Measurements from ENCODE around the gene DAPK1. TPM values are rescaled to one million over a fixed set of nuclear protein-coding genes. Genes with fewer than 3 reads are reported as not detected.

The DAPK1 gene
- total and polyA plus RNA-seq, 2 donors (not counting 1 experiment from before 2014, with no cell fraction given): 1.7 to 2.8 TPM

- Mint-ChIP-seq H3K4me1 (peaks cover 5% of the 10 kb centered on the region), H3K27me3 (peaks cover 40% of the 10 kb centered on the region), H3K9me3 (ENCODE audit: insufficient read depth) (no peaks in the 10 kb centered on the region), H3K4me3 (no peak overlapping the region), H3K27ac (no peak overlapping the region)
- Histone ChIP-seq H3K27me3 (replicated peaks in 1 of 4; ENCODE audit: control extremely low read depth in 1 of 4, control insufficient read depth in 3 of 4, insufficient read depth in 4 of 4, low read length in 3 of 4) (peaks cover 0 to 8% (median 4%) of the 10 kb centered on the region in 4 experiments), H2AFZ (ENCODE audit: insufficient read depth, low read depth, low read length, poor library complexity, severe bottlenecking) (no peak overlapping the region), H4K20me1 (ENCODE audit: control insufficient read depth, insufficient read depth, low read length, poor library complexity, severe bottlenecking) (no peaks in the 10 kb centered on the region), H3K4me1 (ENCODE audit: control insufficient read depth in 2 of 2, insufficient read depth in 2 of 2, low read length in 2 of 2) (peaks cover 1 to 3% of the 10 kb centered on the region in 2 donors), H3K27ac (ENCODE audit: low read length in 2 of 2) (no peak overlapping the region), H3K4me2 (replicated peaks; ENCODE audit: low read depth, low read length, poor library complexity, severe bottlenecking) (no peak overlapping the region), H3K4me3 (ENCODE audit: control extremely low read depth in 1 of 5, extremely low read depth in 1 of 5, insufficient read depth in 1 of 5, low read depth in 2 of 5, low read length in 4 of 5) (no peak overlapping the region), H3K79me2 (ENCODE audit: control insufficient read depth, insufficient read depth, low read length) (no peaks in the 10 kb centered on the region), H3K9me3 (ENCODE audit: control extremely low read depth in 1 of 3, control insufficient read depth in 2 of 3, insufficient read depth in 1 of 3, low read length in 2 of 3) (no peaks in the 10 kb centered on the region), H3K36me3 (replicated peaks in 1 of 2; ENCODE audit: control extremely low read depth in 1 of 2, control insufficient read depth in 1 of 2, extremely low read depth in 1 of 2, insufficient read depth in 2 of 2, low read length in 1 of 2) (no peaks in the 10 kb centered on the region), H3K9ac (ENCODE audit: low read length) (no peak overlapping the region)
- intact Hi-C loops (cut with micrococcal nuclease): no loop called here
- ChIA-PET CTCF (interaction anchor here (1.0 kb wide), 1 partner anchor 9 kb away, joined by 5 read pairs; no protein-coding TSS in a partner anchor), POLR2A (no interaction called here)
- WGBS (ENCODE audit: insufficient coverage): 60% methylated on average over 1 of the region's 2 CpGs
- TF ChIP-seq CTCF (IDR thresholded peaks at IDR 0.05) (no peak), EZH2 (IDR thresholded peaks at IDR 0.05; ENCODE audit: borderline replicate concordance, insufficient read depth, low read depth, low read length, poor library complexity, severe bottlenecking) (no peak)
- DNase-seq (no peak), ATAC-seq (ENCODE audit: low read depth) (no peak)
Measured at GRCh38 chr9:87503430-87503829, 5.8 kb downstream of the DAPK1 start.

GRCh38 chr9:87503927-87504326 lies 6.3 kb downstream of the DAPK1 start:
- no peak overlapping the region for H3K27ac ChIP-seq (ENCODE audit: low read length in 2 of 2)
- no peak for DNase-seq
- H3K4me3 Mint-ChIP-seq: no peak overlapping the region
- no peak overlapping the region for H3K4me3 ChIP-seq (ENCODE audit: control extremely low read depth in 1 of 5, extremely low read depth in 1 of 5, insufficient read depth in 1 of 5, low read depth in 2 of 5, low read length in 4 of 5)
- ChIA-PET POLR2A (no interaction called here), CTCF (interaction anchor here (1.0 kb wide), 1 partner anchor 8 kb away, joined by 5 read pairs; no protein-coding TSS in a partner anchor)
- H3K27ac Mint-ChIP-seq: no peak overlapping the region
- H3K79me2 ChIP-seq (ENCODE audit: control insufficient read depth, insufficient read depth, low read length): no peaks in the 10 kb centered on the region
- no peaks in the 10 kb centered on the region for H3K9me3 ChIP-seq (ENCODE audit: control extremely low read depth in 1 of 3, control insufficient read depth in 2 of 3, insufficient read depth in 1 of 3, low read length in 2 of 3)
- H3K9ac ChIP-seq (ENCODE audit: low read length): no peak overlapping the region
- H4K20me1 ChIP-seq (ENCODE audit: control insufficient read depth, insufficient read depth, low read length, poor library complexity, severe bottlenecking): no peaks in the 10 kb centered on the region
- ATAC-seq (ENCODE audit: low read depth): no peak
- H3K36me3 ChIP-seq (replicated peaks in 1 of 2; ENCODE audit: control extremely low read depth in 1 of 2, control insufficient read depth in 1 of 2, extremely low read depth in 1 of 2, insufficient read depth in 2 of 2, low read length in 1 of 2): no peaks in the 10 kb centered on the region
- peaks cover 0 to 5% (median 2%) of the 10 kb centered on the region in 4 experiments for H3K27me3 ChIP-seq (replicated peaks in 1 of 4; ENCODE audit: control extremely low read depth in 1 of 4, control insufficient read depth in 3 of 4, insufficient read depth in 4 of 4, low read length in 3 of 4)
- WGBS (ENCODE audit: insufficient coverage): 2% methylated on average over 4 of the region's 5 CpGs
- H3K4me2 ChIP-seq (replicated peaks; ENCODE audit: low read depth, low read length, poor library complexity, severe bottlenecking): no peak overlapping the region
- H3K27me3 Mint-ChIP-seq: peaks cover 37% of the 10 kb centered on the region
- peaks cover 3% of the 10 kb centered on the region for H3K4me1 Mint-ChIP-seq
- intact Hi-C loops (cut with micrococcal nuclease): no loop called here
- H3K4me1 ChIP-seq (ENCODE audit: control insufficient read depth in 2 of 2, insufficient read depth in 2 of 2, low read length in 2 of 2): peaks cover 0 to under 1% of the 10 kb centered on the region in 2 donors
- TF ChIP-seq CTCF (IDR thresholded peaks at IDR 0.05) (no peak), EZH2 (IDR thresholded peaks at IDR 0.05; ENCODE audit: borderline replicate concordance, insufficient read depth, low read depth, low read length, poor library complexity, severe bottlenecking) (no peak)
- H3K9me3 Mint-ChIP-seq (ENCODE audit: insufficient read depth): no peaks in the 10 kb centered on the region
- no peak overlapping the region for H2AFZ ChIP-seq (ENCODE audit: insufficient read depth, low read depth, low read length, poor library complexity, severe bottlenecking)
